ENCODE results near the gene CYP2C9. TPM values are rescaled to one million over a fixed set of nuclear protein-coding genes. Genes with fewer than 3 reads are reported as not detected.

Gene CYP2C9
- total RNA-seq, 1 donor from 2014 or later, result 12.3 TPM

- no peak for DNase-seq
Measured at GRCh38 chr10:95039281-95039680, 100.8 kb downstream of the CYP2C9 start.

Small RNAs within 50 kb of the gene (small RNA-seq; reads per million reads assigned to genes)
- not detected for gene CYP2C60P (ENCODE audit: low replicate concordance)

Other genes with a start within 250 kb of the CYP2C9 start
- 2.1 TPM for gene CYP2C19, start 176.0 kb upstream of the CYP2C9 start, total RNA-seq
- gene CYP2C8, start 130.8 kb downstream of the CYP2C9 start, total RNA-seq, result 0.31 TPM

Data from tongue (tissue), 3 donors.